GM18508 (cell line): ENCODE results near the gene MYL11.

Experiments used
- ATAC-seq: cut with Tn5 transposase; IDR thresholded peaks from one replicate; pipeline ENCODE4 v1.9.1; 2021; ENCODE audit warnings: moderate number of reproducible peaks; ENCODE audit not compliant: insufficient read depth, unreplicated experiment

MYL11 gene

GRCh38 chr16:30416047-30416603 is 41.5 kb downstream of the MYL11 start:
- no peak for ATAC-seq

- ATAC-seq: no peak
These were observed 42.3 kb downstream of the MYL11 start for GRCh38 chr16:30416624-30417528.

- ATAC-seq: no peak
These were observed 43.1 kb downstream of the MYL11 start for GRCh38 chr16:30417529-30418349.

- ATAC-seq: no peak
These were observed 44.0 kb downstream of the MYL11 start for GRCh38 chr16:30418350-30419181.

GRCh38 chr16:30421010-30421409 is 46.4 kb downstream of the MYL11 start:
- no peak for ATAC-seq
